AG04449 (cell line): ENCODE data around the gene GPBP1.

Experiments used
- CTCF ChIA-PET: fragments of 350-600 bp; formaldehyde crosslinking; extraction: SDS; loops from one replicate; lab custom pipeline; 2021; ENCODE audit warnings: antibody characterized with exemption; lab: Yijun Ruan, JAX
- POLR2A ChIA-PET: fragments of 400-600, 350-600 bp; formaldehyde crosslinking; extraction: SDS; loops from one replicate; lab custom pipeline; 2020; ENCODE audit warnings: antibody characterized with exemption, inconsistent platforms; lab: Yijun Ruan, JAX
- DNase-seq: peaks from one replicate; pipeline ENCODE4 v3.0.0-alpha.2; 2010; ENCODE audit warnings: low read depth, low spot score
- H3K4me3 ChIP-seq: 2 replicates; pipeline ENCODE4 v1.5.1; 2011; ENCODE audit warnings: low read depth, mild to moderate bottlenecking, control low read depth, low read length
- TF ChIP-seq, protein P1 (sequence below): IDR thresholded peaks from one replicate; pipeline ENCODE4 v1.5.1; 2011; ENCODE audit warnings: mild to moderate bottlenecking, moderate library complexity, low read length, control low read depth, inconsistent platforms; ENCODE audit not compliant: insufficient read depth; ENCODE audit errors: missing control alignments

The GPBP1 gene

DNA sequence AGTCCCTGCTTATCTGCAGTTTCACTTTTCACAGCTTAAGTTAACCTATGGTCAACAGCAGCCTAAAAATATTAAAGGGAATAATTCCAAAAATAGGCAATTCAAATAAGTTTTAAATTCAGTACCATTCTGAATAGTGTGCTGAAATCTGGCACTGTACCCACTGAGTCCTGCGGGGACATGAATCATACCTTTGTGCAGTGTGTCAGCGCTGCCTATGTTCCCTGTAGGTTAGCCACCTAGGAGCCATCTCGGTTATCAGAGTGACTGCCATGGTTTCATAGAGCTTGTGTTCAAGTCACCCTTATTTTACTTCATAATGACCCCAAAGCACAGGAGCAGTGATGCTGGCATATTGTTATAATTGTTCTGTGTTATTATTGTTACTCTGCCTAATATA is 139.9 kb downstream of the GPBP1 start:
- TF ChIP-seq, protein P1, sequence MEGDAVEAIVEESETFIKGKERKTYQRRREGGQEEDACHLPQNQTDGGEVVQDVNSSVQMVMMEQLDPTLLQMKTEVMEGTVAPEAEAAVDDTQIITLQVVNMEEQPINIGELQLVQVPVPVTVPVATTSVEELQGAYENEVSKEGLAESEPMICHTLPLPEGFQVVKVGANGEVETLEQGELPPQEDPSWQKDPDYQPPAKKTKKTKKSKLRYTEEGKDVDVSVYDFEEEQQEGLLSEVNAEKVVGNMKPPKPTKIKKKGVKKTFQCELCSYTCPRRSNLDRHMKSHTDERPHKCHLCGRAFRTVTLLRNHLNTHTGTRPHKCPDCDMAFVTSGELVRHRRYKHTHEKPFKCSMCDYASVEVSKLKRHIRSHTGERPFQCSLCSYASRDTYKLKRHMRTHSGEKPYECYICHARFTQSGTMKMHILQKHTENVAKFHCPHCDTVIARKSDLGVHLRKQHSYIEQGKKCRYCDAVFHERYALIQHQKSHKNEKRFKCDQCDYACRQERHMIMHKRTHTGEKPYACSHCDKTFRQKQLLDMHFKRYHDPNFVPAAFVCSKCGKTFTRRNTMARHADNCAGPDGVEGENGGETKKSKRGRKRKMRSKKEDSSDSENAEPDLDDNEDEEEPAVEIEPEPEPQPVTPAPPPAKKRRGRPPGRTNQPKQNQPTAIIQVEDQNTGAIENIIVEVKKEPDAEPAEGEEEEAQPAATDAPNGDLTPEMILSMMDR: no peak
- ChIA-PET POLR2A (no interaction called here), CTCF (interaction anchor here (1.1 to 1.5 kb wide), 2 partner anchors 15 to 466 kb away, joined by 3 to 4 read pairs; no protein-coding TSS in a partner anchor)
- H3K4me3 ChIP-seq: no peak overlapping the region
- no peak for DNase-seq
